GM23338 (cell line): Measurements from ENCODE around the gene TMTC4. TPM values are rescaled to one million over a fixed set of nuclear protein-coding genes. Genes with fewer than 3 reads are reported as not detected.

Experiments
- ATAC-seq: fragments of 200-7000 bp; cut with Tn5 transposase; 3 replicates; pipeline ENCODE4 v1.9.1; 2020
- DNase-seq: peaks from one replicate; pipeline ENCODE4 v3.0.0-alpha.2; 2015; ENCODE audit warnings: low spot score
- H2AFZ ChIP-seq: fragments of 200-600 bp; sonication (generic); 2 replicates; pipeline ENCODE4 v1.8.0; 2016; ENCODE audit warnings: antibody characterized with exemption, mild to moderate bottlenecking, moderate library complexity
- H3F3A ChIP-seq: fragments of 200-600 bp; sonication (generic); replicated peaks from 2 replicates; pipeline ENCODE4 v1.8.0; 2017; ENCODE audit warnings: antibody characterized with exemption, mixed run types, low read depth
- H3K27ac ChIP-seq: fragments of 200-600 bp; sonication (generic); 2 replicates; pipeline ENCODE4 v1.6.1; 2016; ENCODE audit warnings: low read depth
- H3K27me3 ChIP-seq: fragments of 200-600 bp; sonication (generic); 2 replicates; pipeline ENCODE4 v1.8.0; 2016; ENCODE audit warnings: mild to moderate bottlenecking, mixed run types, moderate library complexity; ENCODE audit not compliant: insufficient read depth
- H3K36me3 ChIP-seq: fragments of 200-600 bp; sonication (generic); 2 replicates; pipeline ENCODE4 v1.8.0; 2016; ENCODE audit warnings: mild to moderate bottlenecking; ENCODE audit not compliant: insufficient read depth
- H3K4me1 ChIP-seq: fragments of 200-600 bp; sonication (generic); 2 replicates; pipeline ENCODE4 v1.8.0; 2016; ENCODE audit warnings: mild to moderate bottlenecking, moderate library complexity; ENCODE audit not compliant: insufficient read depth
- H3K4me2 ChIP-seq: fragments of 200-600 bp; sonication (generic); 2 replicates; pipeline ENCODE4 v1.7.1; 2017; ENCODE audit warnings: mixed run types
- H3K4me3 ChIP-seq: fragments of 200-600 bp; sonication (generic); 2 replicates; pipeline ENCODE4 v1.6.1; 2016; ENCODE audit warnings: mixed run types
- H3K79me2 ChIP-seq: fragments of 200-600 bp; sonication (generic); replicated peaks from 2 replicates; pipeline ENCODE4 v1.8.0; 2017; ENCODE audit warnings: mild to moderate bottlenecking; ENCODE audit not compliant: insufficient read depth
- H3K9me2 ChIP-seq: fragments of 200-600 bp; sonication (generic); 2 replicates; pipeline ENCODE4 v1.8.0; 2017; ENCODE audit not compliant: insufficient read depth
- H4K20me1 ChIP-seq: fragments of 200-600 bp; sonication (generic); replicated peaks from 2 replicates; pipeline ENCODE4 v1.8.0; 2017; ENCODE audit warnings: mild to moderate bottlenecking; ENCODE audit not compliant: insufficient read depth
- H3K27ac Mint-ChIP-seq: 2 replicates; pipeline ENCODE4 v1.8.0; 2020; ENCODE audit warnings: inconsistent platforms, mild to moderate bottlenecking, moderate library complexity, mixed read lengths
- H3K27me3 Mint-ChIP-seq: 3 replicates; pipeline ENCODE4 v1.8.0; 2022; ENCODE audit warnings: low read depth, mild to moderate bottlenecking, moderate library complexity, mixed read lengths, inconsistent platforms; ENCODE audit not compliant: insufficient read depth, poor library complexity
- H3K36me3 Mint-ChIP-seq: 3 replicates; pipeline ENCODE4 v1.8.0; 2021; ENCODE audit warnings: low read depth, mild to moderate bottlenecking, inconsistent platforms, moderate library complexity, mixed read lengths
- H3K4me1 Mint-ChIP-seq: 3 replicates; pipeline ENCODE4 v1.8.0; 2020; ENCODE audit warnings: mild to moderate bottlenecking, inconsistent platforms, mixed read lengths
- H3K4me3 Mint-ChIP-seq: 3 replicates; pipeline ENCODE4 v1.8.0; 2021; ENCODE audit warnings: moderate library complexity, mild to moderate bottlenecking, inconsistent platforms, mixed read lengths
- H3K9me3 Mint-ChIP-seq: 3 replicates; pipeline ENCODE4 v1.8.0; 2020; ENCODE audit warnings: moderate library complexity, mild to moderate bottlenecking, inconsistent platforms, mixed read lengths
- CREB1 ChIP-seq: fragments of 250-450 bp; sonication (Bioruptor Pico); IDR thresholded peaks from 2 replicates; pipeline ENCODE4 v1.5.0; 2020; ENCODE audit warnings: low read depth, mild to moderate bottlenecking, moderate library complexity
- CTCF ChIP-seq, 2 experiments: fragments of 200-600 bp in 1 of 2; sonication (generic) in 1 of 2; conservative IDR thresholded peaks; 2 replicates each; pipeline versions ENCODE4 v1.5.1 to v1.6.1; 2016 to 2017; ENCODE audit warnings: antibody characterized with exemption in 2 of 2, low read depth in 2 of 2, mild to moderate bottlenecking in 2 of 2, moderate library complexity in 1 of 2
- EZH2 ChIP-seq: fragments of 200-600 bp; sonication (generic); IDR thresholded peaks from one replicate; pipeline ENCODE4 v1.8.0; 2017; ENCODE audit warnings: antibody characterized with exemption, mild to moderate bottlenecking, low read depth; ENCODE audit not compliant: unreplicated experiment
- EZH2phosphoT487 ChIP-seq: fragments of 200-600 bp; sonication (generic); IDR thresholded peaks from one replicate; pipeline ENCODE4 v1.8.1; 2018; ENCODE audit warnings: antibody characterized with exemption; ENCODE audit not compliant: unreplicated experiment
- JUNB ChIP-seq: IDR thresholded peaks from one replicate; pipeline ENCODE4 v1.6.1; 2016; ENCODE audit warnings: antibody characterized with exemption; ENCODE audit not compliant: unreplicated experiment
- NANOG ChIP-seq: IDR thresholded peaks from 2 replicates; pipeline ENCODE4 v1.6.1; 2016; ENCODE audit warnings: antibody characterized with exemption, borderline replicate concordance
- POLR2AphosphoS5 ChIP-seq: IDR thresholded peaks from 2 replicates; pipeline ENCODE4 v1.6.1; 2016; ENCODE audit warnings: antibody characterized with exemption, low read depth
- STAT1 ChIP-seq: IDR thresholded peaks from one replicate; pipeline ENCODE4 v1.6.1; 2016; ENCODE audit warnings: antibody characterized with exemption; ENCODE audit not compliant: unreplicated experiment
- ZNF114 ChIP-seq: fragments of 250-450 bp; sonication (Bioruptor Pico); IDR thresholded peaks from 2 replicates; pipeline ENCODE4 v1.5.0; 2020; ENCODE audit warnings: mild to moderate bottlenecking, moderate library complexity
- ZNF331 ChIP-seq: fragments of 250-450 bp; sonication (Bioruptor Pico); IDR thresholded peaks from 2 replicates; pipeline ENCODE4 v1.5.0; 2020; ENCODE audit warnings: low read depth, mild to moderate bottlenecking, moderate library complexity
- polyA plus RNA-seq: library from polyadenylated mRNA; unstranded; fragments of >200 nt; fragmentation: Nextera tagmentation; extraction: Ambion mirVana; gene quantifications from 2 replicates; pipeline ENCODE4 v1.2.1, GENCODE V29; 2016
- total RNA-seq: library from RNA; depleted of rRNA; stranded (reverse); fragments of >200 nt; shearing (Covaris generic); gene quantifications from 2 replicates; pipeline ENCODE4 v1.2.3, GENCODE V29; 2014
- TF ChIP-seq, protein P1 (sequence below): fragments of 250-450 bp; sonication (Bioruptor Pico); IDR thresholded peaks from 2 replicates; pipeline ENCODE4 v1.5.0; 2020; ENCODE audit warnings: mild to moderate bottlenecking, moderate library complexity
- TF ChIP-seq, protein P2 (sequence below): IDR thresholded peaks from 2 replicates; pipeline ENCODE4 v1.6.1; 2016; ENCODE audit warnings: antibody characterized with exemption
- TF ChIP-seq, protein P3 (sequence below): IDR thresholded peaks from one replicate; pipeline ENCODE4 v1.6.1; 2018; ENCODE audit warnings: antibody characterized with exemption; ENCODE audit not compliant: unreplicated experiment

TMTC4 gene
- total and polyA plus RNA-seq, 2 experiments from 2014 or later: 21.9 to 50.0 TPM

DNA sequence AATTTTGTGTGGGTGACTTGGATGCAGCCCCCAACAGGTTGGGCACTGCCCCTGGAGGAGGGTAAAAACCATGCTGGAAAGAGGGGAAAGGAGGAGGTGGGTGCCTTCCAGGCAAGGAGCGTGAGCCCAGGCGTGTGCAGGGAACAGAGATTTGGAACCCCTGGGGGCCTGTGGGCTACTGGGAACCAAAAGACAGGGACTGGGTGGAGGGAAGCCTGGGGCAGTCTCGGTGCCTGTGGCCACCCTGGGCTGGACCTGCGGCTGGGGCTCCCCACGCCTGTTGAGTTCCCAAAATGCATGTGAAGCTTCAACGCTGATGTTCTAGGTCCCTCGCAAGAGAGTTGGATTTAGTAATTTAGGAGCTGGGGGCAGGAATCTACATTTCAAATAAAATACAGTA is 110.8 kb downstream of the TMTC4 start:
- TF ChIP-seq EZH2: no peak
- no peak for TF ChIP-seq STAT1
- no peak for TF ChIP-seq ZNF331 (CRISPR knock-in tag)
- TF ChIP-seq, protein P1, sequence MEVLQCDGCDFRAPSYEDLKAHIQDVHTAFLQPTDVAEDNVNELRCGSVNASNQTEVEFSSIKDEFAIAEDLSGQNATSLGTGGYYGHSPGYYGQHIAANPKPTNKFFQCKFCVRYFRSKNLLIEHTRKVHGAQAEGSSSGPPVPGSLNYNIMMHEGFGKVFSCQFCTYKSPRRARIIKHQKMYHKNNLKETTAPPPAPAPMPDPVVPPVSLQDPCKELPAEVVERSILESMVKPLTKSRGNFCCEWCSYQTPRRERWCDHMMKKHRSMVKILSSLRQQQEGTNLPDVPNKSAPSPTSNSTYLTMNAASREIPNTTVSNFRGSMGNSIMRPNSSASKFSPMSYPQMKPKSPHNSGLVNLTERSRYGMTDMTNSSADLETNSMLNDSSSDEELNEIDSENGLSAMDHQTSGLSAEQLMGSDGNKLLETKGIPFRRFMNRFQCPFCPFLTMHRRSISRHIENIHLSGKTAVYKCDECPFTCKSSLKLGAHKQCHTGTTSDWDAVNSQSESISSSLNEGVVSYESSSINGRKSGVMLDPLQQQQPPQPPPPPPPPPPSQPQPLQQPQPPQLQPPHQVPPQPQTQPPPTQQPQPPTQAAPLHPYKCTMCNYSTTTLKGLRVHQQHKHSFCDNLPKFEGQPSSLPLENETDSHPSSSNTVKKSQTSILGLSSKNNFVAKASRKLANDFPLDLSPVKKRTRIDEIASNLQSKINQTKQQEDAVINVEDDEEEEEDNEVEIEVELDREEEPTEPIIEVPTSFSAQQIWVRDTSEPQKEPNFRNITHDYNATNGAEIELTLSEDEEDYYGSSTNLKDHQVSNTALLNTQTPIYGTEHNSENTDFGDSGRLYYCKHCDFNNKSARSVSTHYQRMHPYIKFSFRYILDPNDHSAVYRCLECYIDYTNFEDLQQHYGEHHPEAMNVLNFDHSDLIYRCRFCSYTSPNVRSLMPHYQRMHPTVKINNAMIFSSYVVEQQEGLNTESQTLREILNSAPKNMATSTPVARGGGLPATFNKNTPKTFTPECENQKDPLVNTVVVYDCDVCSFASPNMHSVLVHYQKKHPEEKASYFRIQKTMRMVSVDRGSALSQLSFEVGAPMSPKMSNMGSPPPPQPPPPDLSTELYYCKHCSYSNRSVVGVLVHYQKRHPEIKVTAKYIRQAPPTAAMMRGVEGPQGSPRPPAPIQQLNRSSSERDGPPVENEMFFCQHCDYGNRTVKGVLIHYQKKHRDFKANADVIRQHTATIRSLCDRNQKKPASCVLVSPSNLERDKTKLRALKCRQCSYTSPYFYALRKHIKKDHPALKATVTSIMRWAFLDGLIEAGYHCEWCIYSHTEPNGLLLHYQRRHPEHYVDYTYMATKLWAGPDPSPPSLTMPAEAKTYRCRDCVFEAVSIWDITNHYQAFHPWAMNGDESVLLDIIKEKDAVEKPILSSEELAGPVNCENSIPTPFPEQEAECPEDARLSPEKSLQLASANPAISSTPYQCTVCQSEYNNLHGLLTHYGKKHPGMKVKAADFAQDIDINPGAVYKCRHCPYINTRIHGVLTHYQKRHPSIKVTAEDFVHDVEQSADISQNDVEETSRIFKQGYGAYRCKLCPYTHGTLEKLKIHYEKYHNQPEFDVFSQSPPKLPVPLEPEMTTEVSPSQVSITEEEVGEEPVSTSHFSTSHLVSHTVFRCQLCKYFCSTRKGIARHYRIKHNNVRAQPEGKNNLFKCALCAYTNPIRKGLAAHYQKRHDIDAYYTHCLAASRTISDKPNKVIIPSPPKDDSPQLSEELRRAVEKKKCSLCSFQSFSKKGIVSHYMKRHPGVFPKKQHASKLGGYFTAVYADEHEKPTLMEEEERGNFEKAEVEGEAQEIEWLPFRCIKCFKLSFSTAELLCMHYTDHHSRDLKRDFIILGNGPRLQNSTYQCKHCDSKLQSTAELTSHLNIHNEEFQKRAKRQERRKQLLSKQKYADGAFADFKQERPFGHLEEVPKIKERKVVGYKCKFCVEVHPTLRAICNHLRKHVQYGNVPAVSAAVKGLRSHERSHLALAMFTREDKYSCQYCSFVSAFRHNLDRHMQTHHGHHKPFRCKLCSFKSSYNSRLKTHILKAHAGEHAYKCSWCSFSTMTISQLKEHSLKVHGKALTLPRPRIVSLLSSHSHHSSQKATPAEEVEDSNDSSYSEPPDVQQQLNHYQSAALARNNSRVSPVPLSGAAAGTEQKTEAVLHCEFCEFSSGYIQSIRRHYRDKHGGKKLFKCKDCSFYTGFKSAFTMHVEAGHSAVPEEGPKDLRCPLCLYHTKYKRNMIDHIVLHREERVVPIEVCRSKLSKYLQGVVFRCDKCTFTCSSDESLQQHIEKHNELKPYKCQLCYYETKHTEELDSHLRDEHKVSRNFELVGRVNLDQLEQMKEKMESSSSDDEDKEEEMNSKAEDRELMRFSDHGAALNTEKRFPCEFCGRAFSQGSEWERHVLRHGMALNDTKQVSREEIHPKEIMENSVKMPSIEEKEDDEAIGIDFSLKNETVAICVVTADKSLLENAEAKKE (CRISPR knock-in tag): no peak
- TF ChIP-seq, protein P2, sequence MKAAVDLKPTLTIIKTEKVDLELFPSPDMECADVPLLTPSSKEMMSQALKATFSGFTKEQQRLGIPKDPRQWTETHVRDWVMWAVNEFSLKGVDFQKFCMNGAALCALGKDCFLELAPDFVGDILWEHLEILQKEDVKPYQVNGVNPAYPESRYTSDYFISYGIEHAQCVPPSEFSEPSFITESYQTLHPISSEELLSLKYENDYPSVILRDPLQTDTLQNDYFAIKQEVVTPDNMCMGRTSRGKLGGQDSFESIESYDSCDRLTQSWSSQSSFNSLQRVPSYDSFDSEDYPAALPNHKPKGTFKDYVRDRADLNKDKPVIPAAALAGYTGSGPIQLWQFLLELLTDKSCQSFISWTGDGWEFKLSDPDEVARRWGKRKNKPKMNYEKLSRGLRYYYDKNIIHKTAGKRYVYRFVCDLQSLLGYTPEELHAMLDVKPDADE: no peak
- no peak for TF ChIP-seq ZNF114 (CRISPR knock-in tag)
- TF ChIP-seq CREB1 (CRISPR knock-in tag): no peak
- no peak for TF ChIP-seq EZH2phosphoT487
- TF ChIP-seq, protein P3, sequence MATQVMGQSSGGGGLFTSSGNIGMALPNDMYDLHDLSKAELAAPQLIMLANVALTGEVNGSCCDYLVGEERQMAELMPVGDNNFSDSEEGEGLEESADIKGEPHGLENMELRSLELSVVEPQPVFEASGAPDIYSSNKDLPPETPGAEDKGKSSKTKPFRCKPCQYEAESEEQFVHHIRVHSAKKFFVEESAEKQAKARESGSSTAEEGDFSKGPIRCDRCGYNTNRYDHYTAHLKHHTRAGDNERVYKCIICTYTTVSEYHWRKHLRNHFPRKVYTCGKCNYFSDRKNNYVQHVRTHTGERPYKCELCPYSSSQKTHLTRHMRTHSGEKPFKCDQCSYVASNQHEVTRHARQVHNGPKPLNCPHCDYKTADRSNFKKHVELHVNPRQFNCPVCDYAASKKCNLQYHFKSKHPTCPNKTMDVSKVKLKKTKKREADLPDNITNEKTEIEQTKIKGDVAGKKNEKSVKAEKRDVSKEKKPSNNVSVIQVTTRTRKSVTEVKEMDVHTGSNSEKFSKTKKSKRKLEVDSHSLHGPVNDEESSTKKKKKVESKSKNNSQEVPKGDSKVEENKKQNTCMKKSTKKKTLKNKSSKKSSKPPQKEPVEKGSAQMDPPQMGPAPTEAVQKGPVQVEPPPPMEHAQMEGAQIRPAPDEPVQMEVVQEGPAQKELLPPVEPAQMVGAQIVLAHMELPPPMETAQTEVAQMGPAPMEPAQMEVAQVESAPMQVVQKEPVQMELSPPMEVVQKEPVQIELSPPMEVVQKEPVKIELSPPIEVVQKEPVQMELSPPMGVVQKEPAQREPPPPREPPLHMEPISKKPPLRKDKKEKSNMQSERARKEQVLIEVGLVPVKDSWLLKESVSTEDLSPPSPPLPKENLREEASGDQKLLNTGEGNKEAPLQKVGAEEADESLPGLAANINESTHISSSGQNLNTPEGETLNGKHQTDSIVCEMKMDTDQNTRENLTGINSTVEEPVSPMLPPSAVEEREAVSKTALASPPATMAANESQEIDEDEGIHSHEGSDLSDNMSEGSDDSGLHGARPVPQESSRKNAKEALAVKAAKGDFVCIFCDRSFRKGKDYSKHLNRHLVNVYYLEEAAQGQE: no peak
- TF ChIP-seq NANOG: no peak
- no peak for TF ChIP-seq CTCF (conservative IDR thresholded peaks at IDR 0.05; ENCODE audit: low read depth in 2 of 2)
- no peak for TF ChIP-seq POLR2AphosphoS5
- TF ChIP-seq JUNB: no peak
- H3K9me2 ChIP-seq: peaks cover 4% of the 10 kb centered on the region; the same call in 1 of the 2 replicates
- ATAC-seq: no peak
- H3K4me3 Mint-ChIP-seq: no peak overlapping the region
- H3K27me3 ChIP-seq: no peaks in the 10 kb centered on the region
- H3K4me3 ChIP-seq: no peak overlapping the region
- H3K36me3 ChIP-seq: peaks cover 4% of the 10 kb centered on the region; the same call in 1 of the 2 replicates
- no peak overlapping the region for H3K4me2 ChIP-seq
- no peaks in the 10 kb centered on the region for H3K79me2 ChIP-seq
- H3K27ac ChIP-seq: no peak overlapping the region
- no peak overlapping the region for H3K27ac Mint-ChIP-seq
- 0 out of 2 replicates have a peak, but pooled peaks cover 9% of the 10 kb centered on the region for H3F3A ChIP-seq
- H3K9me3 Mint-ChIP-seq: peaks cover 11% of the 10 kb centered on the region
- no peak overlapping the region for H2AFZ ChIP-seq
- H3K4me1 ChIP-seq: peaks cover 5% of the 10 kb centered on the region; the same call in 1 of the 2 replicates
- peaks cover 2% of the 10 kb centered on the region for H3K27me3 Mint-ChIP-seq
- peaks cover 14% of the 10 kb centered on the region; the same call in 2 of the 3 replicates for H3K36me3 Mint-ChIP-seq
- no peaks in the 10 kb centered on the region for H4K20me1 ChIP-seq
- no peak for DNase-seq
- H3K4me1 Mint-ChIP-seq: peaks cover 9% of the 10 kb centered on the region
